Neural progenitor cell (in vitro differentiated cells): ENCODE data around the gene PRUNE2.

ENCODE experiments used
- CTCF ChIP-seq: fragments of 200-600 bp; sonication (generic); IDR thresholded peaks from 2 replicates; pipeline ENCODE4 v1.5.1; 2017; ENCODE audit warnings: antibody characterized with exemption, mild to moderate bottlenecking
- EZH2 ChIP-seq: fragments of 200-600 bp; sonication (generic); IDR thresholded peaks from 2 replicates; pipeline ENCODE4 v1.6.1; 2017; ENCODE audit warnings: antibody characterized with exemption, mild to moderate bottlenecking, moderate library complexity

GRCh38 chr9:76609285-76610010, 296.5 kb downstream of the PRUNE2 start:
- no peak for TF ChIP-seq CTCF
- no peak for TF ChIP-seq EZH2
